GM19452 (cell line): ENCODE measurements around the gene CTSZ.
A peak's percentile ranks its signal among the peaks of the same experiment; 100 is the strongest.
"Not testable (repeated sequence)": the region's sequence is repeated elsewhere in the genome, so short reads cannot be mapped to it uniquely, and the experiment has no call there.

Experiments
- ATAC-seq: cut with Tn5 transposase; IDR thresholded peaks from one replicate; pipeline ENCODE4 v1.9.1; 2021; ENCODE audit not compliant: unreplicated experiment

Gene CTSZ

DNA sequence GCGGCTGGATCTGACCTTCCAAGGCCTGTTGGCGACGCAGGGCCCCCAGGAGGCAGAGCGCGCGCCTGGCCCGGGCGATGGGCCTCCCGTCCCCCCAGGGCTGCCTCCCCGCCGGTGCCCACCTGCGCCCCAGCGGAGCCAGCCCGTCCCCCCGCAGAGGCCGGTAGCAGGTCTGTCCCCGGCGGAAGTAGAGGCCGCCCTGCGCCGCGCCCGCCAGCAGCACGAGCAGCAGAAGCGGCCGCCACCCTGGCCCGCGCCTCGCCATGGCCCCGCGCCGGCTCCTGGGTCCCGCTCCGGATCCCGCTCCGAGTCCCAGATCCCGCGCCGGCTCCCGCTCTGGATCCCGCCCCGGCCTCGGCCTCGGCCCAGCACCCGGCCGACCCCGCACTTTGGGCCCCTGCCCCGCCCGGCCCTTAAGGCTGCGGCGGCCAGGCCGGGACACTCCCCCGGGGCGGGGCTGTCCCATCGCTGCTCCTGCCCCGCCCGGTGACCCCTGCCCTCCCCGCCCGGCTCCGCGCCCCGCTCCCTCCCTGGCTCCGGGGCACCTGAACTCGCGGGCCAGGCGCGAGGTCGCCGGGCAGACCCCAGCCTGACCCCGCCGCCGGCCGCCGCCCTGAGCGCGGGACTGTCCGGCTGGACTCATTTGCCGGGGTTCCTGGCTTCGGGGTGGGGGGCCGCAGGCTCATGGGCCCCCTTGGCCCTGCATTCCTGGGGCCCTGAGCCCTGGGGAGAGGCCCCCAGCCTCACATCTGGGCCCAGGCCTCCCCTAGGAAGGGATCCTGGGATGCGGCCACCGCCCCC, at the start of gene CTSZ:
Gene CTSZ, minus strand, starts transcription at position 391 of the 801 bp plus-strand sequence. Its CDS starts 126 bp downstream, at position 265.
- ATAC-seq = no peak

DNA sequence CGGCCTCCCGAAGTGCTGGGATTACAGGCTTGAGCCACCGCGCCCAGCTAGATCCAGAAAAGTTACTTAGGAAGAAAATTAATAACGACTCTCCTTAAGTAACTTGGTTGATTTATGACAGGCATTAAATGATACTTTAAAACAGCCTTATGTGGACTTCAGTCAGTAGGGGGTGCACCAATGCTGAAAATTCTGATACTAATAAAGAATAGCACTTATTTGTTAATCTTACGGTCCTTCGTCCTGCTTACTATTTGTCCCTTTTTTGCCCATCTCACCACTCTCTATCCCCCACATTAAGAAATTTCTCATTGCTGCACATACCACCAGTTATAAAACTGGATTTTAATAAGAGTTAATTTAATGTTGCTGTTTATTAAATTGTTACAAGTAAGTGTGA, 48.2 kb upstream of the CTSZ start:
- ATAC-seq = no peak

DNA sequence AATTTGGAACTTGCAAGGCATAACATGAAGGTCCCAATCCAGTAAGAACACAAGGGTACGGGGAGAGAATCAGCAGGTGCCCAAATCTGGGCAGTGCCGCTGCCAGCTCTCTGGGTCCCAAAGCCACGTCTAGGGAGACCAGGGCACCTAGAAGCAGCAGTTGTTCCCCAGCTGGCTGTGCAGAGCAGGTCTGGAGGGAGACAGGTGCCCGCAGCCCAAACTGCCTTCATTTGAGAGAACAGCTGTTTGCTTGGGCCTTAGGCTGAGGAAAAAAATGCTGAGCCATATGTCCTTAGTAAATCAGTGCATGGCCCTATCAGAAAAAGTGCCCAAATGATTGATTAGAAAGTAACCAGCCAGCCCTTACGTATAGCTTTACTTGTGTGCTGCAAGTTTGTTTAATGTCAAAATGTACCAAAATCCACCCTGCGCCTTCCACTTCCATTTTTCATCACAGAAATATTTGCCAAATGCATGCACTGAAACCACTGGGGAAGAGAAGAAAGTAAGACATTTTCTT, 44.7 kb upstream of the CTSZ start:
- ATAC-seq = no peak

DNA sequence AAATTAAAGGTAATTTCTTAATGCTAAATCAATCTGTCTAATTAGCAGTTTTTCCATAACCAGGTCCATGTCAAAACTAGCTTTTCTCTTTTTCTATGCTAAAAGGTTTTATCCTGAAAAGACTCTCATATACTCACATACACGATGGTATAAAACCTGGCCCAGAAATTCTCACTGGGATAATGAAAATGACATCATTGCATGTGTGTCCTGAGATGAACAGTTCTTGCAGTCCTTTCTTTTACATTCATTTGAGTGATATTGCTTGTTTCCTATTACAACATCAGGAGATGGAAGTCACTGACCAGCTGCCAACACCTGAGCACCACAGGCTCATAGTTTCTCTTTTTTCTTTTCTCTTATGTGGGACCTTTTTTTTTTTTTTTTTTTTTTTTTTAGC, 43.4 kb upstream of the CTSZ start:
- ATAC-seq = no peak

DNA sequence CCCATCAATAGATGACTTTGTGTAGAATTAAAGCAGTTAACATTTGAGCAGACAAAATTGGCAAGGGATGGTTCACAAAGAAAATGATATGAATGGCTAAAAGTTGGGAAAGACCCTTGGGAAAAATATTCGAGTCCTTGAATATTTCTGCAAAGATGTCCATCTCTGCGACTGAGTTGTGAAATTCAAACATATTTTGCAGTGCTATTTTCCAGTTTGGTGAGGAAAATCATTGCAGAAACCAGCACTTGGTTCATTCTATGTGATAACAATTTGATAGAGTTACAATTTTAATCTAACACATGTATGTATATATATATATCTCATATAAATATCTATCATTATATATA, 41.6 kb upstream of the CTSZ start:
- ATAC-seq = no peak

DNA sequence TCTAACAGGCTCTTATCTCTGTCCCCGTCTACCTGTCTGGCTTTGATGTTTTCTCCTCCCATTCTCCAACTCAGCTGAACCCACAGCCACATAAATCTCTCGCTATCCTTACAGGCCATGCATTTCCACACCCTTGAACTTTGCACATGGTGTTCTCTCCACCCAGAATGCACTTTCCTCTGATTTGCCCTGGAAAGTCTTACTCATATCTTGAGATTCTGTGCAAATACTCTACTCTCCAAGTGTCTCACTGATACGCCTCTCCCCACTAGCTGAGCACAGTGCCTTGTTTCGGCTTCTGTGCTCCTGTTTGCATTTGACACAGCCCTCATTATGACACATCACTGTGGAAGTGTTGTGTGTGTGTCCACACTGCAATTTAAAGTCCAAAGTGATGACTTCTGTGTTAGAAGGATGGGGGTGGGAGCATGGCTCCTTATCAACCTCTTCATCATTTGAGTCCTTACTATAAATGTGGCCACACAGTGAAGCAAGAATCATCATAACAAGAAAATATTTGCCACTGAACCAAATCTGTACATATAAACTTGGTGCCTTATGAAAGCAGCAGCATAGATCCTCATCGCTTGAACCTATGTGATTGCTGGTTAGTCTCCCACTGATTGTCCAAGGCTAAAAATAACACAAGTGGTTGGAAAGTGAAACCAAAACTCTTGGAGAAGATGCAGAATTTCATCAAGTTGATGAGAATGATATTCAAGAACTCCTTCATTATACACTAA, 41.1 kb upstream of the CTSZ start:
- ATAC-seq = no peak

DNA sequence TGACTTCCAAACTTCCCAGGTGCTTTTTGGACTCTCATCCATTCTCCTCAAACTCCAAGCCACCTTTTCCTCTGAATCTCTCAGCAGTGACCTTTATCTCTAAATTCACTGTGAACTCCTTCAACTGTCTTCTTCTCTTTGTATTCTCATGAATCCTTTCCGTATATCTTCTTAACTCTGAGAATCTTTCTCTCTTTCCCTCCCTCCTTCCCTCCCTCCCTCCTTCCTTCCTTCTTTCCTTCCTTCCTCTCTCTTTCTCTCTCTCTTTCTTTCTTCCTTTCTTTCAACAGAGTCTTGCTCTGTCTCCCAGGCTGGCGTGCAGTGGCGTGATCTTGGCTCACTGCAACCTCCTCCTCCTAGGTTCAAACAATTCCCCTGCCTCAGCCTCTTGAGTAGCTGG, 39.8 kb upstream of the CTSZ start:
- ATAC-seq = no peak

DNA sequence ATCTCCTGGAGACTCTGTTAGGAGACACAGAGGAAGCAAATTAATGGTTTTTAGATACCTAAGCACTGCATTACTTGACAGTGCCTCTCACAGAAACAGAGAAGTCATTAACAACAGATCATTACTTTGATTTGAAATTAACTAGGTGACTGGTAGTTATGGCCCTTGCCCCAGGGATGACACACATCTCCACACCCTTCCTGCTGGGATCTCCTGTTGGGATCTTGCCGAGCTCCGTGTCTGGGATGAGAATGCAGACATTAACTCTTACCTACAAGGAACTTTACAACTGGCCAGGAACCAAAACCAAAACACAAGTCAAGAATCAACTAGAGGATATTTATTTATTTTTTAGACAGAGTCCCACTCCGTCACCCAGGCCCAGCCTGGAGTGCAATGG, 37.7 kb upstream of the CTSZ start:
- ATAC-seq = no peak

DNA sequence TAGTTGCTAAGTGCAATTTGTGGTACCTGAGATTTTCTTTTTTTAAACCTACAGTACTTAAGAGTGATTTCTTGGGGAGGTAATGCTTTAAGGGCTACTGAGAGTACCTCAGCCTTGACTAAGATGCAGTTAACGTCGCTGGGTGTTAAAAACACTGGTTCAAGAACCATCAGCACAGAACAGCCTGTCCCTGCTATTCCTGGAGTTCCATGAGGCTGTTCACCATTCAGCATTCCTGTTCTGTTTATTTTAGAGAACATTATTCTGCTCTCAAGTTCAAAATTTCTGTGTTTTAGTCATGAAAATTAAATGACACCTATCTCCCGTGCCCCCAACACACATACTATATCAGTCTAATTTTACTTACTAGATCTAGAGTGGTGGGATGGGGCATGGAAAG, 37.2 kb upstream of the CTSZ start:
- ATAC-seq = no peak

DNA sequence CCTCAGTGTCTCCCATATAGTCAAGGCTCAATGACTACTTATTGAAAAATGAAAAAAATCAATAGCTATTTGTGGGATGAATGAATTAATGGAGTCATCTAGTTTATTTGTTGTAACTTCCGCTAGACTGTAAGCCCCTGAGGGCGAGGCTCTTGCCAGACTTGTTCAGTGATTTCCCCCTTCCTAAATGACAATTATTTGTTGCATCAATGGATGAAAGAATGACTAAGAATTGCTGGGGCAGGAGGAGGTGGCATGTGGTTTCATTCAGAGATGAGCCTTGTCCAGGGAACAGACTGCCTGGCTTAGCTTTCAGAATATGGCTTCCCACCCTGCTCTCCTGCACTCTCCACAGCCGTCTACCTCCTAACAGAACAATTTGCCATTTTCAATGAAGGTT, 36.6 kb upstream of the CTSZ start:
- ATAC-seq = no peak

DNA sequence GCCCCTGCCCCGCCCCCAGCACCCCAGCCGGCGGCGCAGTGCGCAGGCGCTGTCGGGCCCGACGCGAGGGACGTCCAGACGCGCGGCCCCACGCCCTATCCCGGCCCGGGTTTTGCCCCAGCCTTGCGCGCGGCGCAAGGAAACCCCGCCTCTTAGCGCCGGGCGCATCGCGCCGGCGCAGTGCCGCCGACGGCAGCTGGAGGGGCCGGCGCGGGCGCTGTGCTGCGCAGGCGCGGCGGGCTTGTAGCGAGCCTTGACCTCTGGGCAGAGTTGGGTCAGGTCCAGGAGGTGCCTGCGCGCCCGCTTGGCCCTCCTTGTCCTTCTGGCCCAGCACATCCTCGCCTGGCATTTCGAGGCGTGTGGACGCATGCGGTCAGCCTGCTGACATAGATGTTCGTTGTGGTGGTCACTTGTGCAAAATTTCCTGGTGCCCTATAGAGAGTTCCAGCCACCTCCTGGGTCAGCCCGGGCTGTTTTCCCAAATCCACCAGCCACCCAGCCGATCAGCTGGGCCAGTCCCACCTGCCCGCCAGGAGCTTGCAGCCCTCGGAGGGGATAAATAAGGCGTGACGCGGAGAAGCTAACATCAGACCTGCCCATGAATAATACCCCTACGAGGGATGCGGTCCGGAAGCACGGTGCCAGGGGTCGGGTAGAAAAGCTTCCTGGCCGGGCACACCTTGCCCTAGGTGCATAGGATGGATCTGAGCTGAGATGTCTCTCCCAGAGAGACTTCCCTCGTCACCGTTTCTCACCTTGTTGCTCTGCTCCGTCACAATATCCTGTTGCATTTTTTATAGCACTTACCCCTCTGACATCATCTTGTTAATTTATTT, 36.0 kb upstream of the CTSZ start:
- ATAC-seq = peak; percentile 91

DNA sequence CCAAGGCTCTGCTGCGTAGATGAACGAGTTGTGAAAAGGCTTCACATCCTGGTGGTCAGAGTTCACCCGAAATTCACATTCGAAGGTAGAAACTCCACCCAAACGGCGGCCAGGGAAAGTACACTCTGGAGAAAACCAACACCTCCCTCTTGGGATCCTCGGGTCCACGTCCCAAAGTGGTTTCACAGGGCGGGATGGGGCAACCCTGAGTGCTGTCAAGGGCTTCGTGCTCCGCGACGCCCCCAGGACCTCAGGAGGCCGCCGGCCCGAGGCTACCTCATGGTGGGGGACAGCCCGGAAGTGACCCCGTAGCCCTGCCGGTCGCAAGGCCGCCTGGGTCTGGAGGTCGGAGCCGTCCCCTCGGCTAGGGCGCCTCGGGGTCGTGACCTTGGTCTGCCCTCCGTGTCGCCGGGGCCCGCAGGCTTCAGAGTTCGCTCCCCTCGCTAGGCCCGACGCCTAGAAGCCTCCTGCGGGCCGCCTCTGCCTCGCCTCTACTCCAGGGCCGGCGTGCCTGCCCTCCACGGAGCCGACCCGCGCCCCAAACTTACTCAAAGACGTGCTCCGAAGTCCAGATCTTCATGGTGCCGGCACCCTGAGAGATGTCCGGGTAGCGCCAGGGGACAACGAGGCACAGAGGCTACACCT, 35.2 kb upstream of the CTSZ start, which contains the start of gene PRELID3B:
Gene PRELID3B, minus strand, starts transcription at position 636 of the 645 bp plus-strand sequence. Its CDS starts 56 bp downstream, at position 580.
- ATAC-seq = peak; percentile 30

DNA sequence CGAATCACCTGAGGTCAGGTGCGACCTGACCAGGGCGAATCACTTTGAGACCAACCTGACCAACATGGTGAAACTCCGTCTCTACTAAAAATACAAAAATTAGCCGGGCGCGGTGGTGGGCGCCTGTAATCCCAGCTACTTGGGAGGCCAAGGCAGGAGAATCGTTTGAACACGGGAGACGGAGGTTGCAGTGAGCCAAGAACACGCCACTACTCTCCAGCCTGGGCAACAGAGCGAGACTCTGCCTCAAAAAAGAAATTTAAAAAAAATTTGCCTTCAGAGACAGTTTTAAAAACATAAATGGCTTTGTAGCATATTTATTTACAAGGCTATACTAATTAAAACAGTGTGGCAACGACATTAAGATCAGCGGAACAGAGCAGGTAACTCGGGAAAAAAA, 34.4 kb upstream of the CTSZ start:
- not testable (repeated sequence) for ATAC-seq

DNA sequence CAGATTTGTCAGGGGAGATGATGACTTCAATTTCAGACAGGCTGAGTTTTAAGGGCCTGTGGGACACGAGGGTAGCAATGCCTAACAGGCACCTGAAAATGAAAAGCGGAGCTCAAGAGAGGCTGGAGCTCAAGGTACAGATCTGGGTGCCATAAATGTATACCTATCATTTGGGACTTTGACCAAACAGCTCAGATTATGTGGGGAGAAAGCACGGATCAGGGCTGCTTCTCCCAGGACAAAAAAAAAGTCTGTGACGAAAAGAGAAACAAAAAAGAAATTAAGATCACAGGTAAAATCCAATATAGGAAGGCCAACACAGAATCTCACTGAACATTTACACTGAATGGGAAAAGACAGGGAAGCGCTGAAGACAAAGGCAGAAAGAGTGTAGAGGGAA, 33.6 kb upstream of the CTSZ start:
- no peak for ATAC-seq

DNA sequence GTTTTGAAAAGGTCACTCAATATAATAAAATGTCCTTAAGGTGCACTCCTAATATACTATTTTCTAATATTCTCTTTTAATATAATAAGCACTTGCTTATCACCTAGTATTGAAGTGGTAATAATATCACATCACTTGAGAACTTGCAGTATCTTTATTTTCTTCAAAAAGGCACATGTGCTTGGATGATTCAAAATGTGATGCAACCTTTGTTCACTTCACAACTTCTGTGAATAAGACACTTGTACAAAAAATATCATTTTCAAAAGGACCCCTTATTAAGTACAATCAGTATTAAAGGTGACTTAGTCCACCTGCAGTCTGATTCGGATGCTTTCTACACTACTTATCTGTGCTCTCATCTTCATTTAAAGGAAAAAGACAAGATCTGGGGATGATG, 32.2 kb upstream of the CTSZ start:
- no peak for ATAC-seq

DNA sequence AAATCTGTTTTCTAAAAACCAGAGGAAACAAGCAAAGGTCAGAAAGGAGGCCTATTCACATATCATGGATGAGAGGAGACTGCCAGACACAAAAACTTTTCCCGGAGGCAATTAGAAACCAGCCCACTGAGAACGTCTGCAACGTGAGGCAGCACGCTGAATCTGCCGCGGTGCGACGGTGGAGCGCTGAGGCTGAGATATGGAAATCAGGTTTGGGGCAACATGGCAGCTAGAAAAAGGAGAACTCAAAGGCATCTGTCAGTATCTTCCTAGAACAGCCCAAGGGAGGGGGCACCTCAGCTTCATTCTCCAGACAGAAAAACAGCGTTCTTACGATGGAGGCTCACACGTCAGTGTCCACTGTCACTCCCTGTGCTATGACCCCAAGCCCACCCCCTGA, 30.3 kb upstream of the CTSZ start:
- no peak for ATAC-seq

DNA sequence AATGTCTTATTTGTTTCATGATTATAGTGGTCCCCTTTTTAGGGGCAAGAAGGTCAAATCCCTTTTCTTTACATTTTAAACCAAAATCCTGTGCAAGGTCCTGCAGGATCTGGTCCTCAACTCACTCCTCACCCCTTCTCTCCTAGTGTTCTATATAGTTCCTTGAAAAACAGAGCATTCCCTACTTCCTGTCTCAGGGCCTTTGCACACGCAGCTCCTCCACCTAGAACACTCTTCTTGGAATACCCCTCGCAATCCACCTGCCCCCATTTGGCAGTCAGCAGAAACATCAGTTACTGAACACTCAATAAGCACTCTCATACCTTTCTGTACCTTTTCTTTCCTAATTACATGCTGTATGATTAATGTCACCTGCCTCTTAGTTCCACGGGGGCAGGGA, 28.3 kb upstream of the CTSZ start:
- no peak for ATAC-seq

DNA sequence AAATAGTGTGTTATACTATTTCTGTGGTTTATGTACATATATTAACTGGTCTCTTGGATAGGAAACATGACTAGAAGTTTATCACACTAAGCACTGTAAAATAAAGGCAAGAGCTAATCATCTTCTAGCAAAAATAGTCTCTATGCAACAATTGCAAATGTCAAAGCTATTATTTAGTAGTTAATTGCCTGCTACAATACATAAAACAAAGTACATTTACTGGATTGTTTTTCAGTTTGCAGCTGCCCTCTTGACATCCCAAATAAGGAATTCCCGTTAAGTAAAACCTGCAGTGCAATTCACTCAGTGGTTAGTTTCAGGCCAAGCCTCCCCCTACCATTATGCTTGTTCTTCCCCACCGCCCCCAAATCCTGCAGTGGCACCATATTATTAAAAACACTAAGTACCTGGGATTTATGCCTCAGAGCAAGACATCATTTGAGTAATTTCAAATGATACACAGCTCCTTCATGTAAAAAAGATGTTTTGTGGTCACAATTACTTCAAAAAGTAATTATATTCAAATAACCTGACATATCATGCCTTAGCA, 26.6 kb upstream of the CTSZ start:
- no peak for ATAC-seq

DNA sequence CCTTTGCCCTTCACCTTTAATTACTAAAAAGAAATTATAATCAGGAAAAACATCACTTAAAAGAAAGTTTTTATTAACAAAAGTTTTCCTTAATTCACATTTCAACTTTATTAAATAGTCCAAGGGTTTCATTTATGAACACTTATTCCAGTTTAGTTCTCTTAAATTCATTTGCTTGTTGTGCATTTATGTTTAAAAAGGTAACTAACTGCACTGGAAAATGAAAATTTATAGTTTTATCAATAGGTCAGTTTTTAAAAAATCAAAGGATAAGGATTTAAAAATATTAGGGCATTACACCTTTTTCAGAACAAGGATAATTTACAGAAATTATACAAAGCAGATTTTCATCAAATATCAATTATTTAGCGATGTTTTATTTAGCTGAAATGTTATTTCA, 26.0 kb upstream of the CTSZ start:
- no peak for ATAC-seq

DNA sequence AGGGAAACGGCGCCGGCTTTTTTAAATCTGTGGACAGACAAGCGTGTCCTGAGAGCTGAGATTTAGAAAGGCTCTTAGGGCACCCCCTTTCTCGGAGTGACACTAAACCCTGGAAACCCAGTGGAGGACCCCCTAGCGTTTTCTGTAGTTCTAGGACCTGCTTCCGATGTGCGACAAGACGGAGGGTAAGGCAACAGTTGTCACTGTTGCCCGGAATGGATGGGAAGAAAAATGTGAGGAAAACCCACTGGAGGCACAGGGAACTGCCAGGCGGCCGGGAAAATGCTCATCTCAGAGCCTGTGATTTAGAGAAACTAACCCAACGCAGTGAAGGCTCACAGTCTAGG, 25.6 kb upstream of the CTSZ start:
- ATAC-seq = no peak
